SK-N-MC (cell line): Measurements from ENCODE around the gene MED13L.
A peak's percentile ranks its signal among the peaks of the same experiment; 100 is the strongest.
"Not testable (repeated sequence)": the region's sequence is repeated elsewhere in the genome, so short reads cannot be mapped to it uniquely, and the experiment has no call there.

Experiments
- DNase-seq: peaks from one replicate; pipeline ENCODE4 v3.0.0-alpha.2; 2011; ENCODE audit warnings: low read depth, low spot score
- H3K27ac ChIP-seq: fragments of 200-600 bp; sonication (generic); 2 replicates; pipeline ENCODE4 v1.5.1; 2016; ENCODE audit warnings: mixed run types
- H3K36me3 ChIP-seq: fragments of 200-600 bp; sonication (generic); 2 replicates; pipeline ENCODE4 v1.6.1; 2017; ENCODE audit warnings: antibody characterized with exemption, low read length, mixed read lengths; ENCODE audit not compliant: insufficient read depth
- H3K4me3 ChIP-seq: fragments of 200-600 bp; sonication (generic); 2 replicates; pipeline ENCODE4 v1.5.1; 2016
- H3K9ac ChIP-seq: fragments of 200-600 bp; sonication (generic); 2 replicates; pipeline ENCODE4 v1.8.0; 2017; ENCODE audit warnings: mixed run types, mixed read lengths; ENCODE audit not compliant: insufficient read length
- H3K9me3 ChIP-seq: fragments of 200-600 bp; sonication (generic); 2 replicates; pipeline ENCODE4 v1.6.1; 2017; ENCODE audit warnings: low read depth, mild to moderate bottlenecking, antibody characterized with exemption, low read length, moderate library complexity, mixed read lengths
- EZH2 ChIP-seq: fragments of 200-600 bp; sonication (generic); IDR thresholded peaks from one replicate; pipeline ENCODE4 v1.6.1; 2017; ENCODE audit warnings: antibody characterized with exemption
- FOXP2 ChIP-seq: optimal IDR thresholded peaks from 2 replicates; pipeline ENCODE3; 2011; ENCODE audit warnings: mild to moderate bottlenecking, moderate library complexity; ENCODE audit not compliant: insufficient read depth; ENCODE audit errors: extremely low read length, control extremely low read depth
- POLR2AphosphoS5 ChIP-seq: IDR thresholded peaks from 2 replicates; pipeline ENCODE4 v1.6.1; 2012; ENCODE audit warnings: mild to moderate bottlenecking, low read depth, low read length, borderline replicate concordance

MED13L gene

DNA sequence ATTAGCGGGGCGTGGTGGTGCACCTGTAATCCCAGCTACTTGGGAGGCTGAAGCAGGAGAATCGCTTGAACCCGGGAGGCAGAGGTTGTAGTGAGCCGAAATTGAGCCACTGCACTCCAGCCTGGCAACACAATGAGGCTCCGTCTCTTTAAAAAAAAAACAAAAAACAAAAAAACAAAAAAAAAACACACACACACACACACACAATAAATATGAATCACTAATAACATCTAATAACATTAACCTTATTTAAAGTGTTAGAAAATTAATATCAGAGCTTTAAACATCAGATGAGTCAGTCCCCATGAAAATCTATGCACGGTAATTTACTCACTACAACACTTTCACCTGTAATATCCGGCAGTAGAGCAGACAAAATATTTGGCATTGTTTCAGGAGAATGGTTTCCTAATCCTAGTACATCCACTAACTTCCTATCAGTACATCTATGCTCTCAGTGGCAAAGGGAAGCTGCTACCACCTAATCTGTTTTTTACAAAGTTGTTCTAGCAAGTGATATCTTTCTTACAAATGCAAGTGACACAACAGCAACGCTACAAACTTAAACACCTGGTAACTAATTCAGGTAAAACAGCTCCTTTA, 36.2 kb downstream of the MED13L start:
- Histone ChIP-seq H3K4me3 (no peak overlapping the region), H3K36me3 (no peaks in the 10 kb centered on the region), H3K9ac (no peak overlapping the region), H3K9me3 (no peaks in the 10 kb centered on the region), H3K27ac (no peak overlapping the region)
- DNase-seq: no peak
- TF ChIP-seq EZH2 (no peak), POLR2AphosphoS5 (no peak), FOXP2 (no peak)

DNA sequence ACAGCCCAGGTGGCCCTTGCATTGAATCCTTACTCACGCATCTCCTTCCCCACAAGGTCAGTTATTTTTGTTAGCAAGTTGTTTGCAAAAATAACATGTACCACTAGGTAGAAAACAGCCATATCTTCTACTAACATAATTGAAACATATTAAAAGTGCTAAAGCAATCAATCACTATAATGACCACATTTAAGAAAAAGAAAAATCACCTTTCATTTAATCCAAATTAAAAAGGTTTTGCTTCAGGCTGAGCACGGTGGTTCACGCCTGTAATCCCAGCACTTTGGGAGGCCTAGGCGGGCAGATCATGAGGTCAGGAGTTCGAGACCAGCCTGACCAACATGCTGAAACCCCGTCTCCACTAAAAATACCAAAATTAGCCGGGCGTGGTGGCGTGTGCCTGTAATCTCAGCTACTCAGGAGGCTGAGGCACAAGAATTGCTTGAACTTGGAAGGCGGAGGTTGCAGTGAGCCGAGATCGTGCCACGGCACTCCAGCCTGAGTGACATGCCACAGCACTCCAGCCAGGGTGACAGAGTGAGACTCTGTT, 38.8 kb downstream of the MED13L start:
- not testable (repeated sequence) for H3K9ac ChIP-seq, H3K9me3 ChIP-seq, H3K36me3 ChIP-seq, DNase-seq, H3K4me3 ChIP-seq
- H3K27ac ChIP-seq: peak overlapping the region; percentile 81; the same call in 1 of the 2 replicates

DNA sequence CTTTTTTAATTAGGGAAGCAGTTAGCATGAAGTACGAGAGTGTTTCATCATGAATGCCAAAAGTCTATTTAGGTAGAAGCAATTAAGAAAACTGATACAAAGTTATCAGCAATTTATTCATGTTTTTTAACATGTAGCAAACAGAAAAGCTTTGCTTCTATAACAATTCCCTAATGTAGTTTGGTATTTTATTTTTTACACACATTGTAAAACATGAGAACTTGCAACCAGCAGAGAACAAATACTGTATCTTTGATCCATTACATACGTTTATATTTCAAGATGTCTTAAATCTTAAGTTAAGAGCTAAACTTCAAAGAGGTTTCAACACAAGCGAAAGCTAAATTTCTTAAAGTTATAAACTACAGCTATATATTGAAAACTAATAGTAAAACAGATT, 39.3 kb downstream of the MED13L start:
- no peaks in the 10 kb centered on the region for H3K9me3 ChIP-seq
- DNase-seq: no peak
- TF ChIP-seq EZH2: no peak
- no peak for TF ChIP-seq POLR2AphosphoS5
- TF ChIP-seq FOXP2: no peak
- H3K4me3 ChIP-seq: no peak overlapping the region
- no peaks in the 10 kb centered on the region for H3K36me3 ChIP-seq
- H3K9ac ChIP-seq: peak overlapping the region; percentile 39
- peak overlapping the region; percentile 81 for H3K27ac ChIP-seq

DNA sequence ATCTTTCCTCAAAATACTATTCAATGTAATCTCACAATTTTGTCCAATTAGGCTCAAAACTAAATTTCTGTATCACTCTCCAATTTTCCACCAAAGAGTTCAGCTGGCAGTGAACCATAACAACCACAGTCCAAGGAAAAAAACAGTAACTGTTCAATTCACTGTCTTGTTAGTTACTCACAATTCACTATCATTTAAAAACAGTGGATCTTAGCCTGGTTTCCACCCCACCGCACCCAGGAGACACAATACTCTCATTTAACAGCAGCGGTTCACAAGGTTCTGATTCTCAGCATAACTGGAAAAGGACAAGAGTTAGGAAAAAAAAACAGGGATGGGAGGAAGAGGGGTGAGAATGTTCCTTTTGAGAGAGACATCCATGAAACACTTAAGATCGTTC, 40.5 kb downstream of the MED13L start:
- Histone ChIP-seq H3K27ac (peak overlapping the region; percentile 81), H3K36me3 (no peaks in the 10 kb centered on the region), H3K4me3 (peak overlapping the region; percentile 53), H3K9ac (peak overlapping the region; percentile 34), H3K9me3 (no peaks in the 10 kb centered on the region)
- DNase-seq: no peak
- TF ChIP-seq EZH2 (no peak), FOXP2 (no peak), POLR2AphosphoS5 (no peak)

DNA sequence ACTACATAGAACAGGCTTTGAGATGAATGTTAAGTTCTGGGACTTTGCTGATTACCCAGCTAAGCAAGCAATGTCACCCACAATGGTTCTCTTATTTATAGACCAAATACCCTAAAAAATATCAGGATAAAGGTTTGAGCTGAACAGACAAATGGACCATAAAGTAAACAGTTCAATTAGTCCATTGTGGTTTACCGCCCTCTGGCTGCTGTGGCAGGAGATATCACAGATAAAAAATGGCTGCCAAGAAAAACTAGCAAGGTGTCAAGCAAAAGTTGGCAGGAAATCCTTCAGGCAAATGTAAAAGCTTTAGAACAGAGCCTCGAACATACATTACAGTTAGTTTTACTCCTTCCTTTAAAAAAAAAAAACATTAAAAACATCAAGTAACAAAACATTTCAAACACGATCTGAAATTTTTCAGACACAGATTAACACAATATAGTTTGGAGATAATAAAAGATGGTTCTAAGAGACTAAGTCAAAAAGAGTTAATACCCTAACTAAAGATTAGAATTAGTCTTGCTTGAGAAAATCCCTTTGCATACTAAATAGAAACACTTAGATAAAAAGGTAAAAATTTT, 41.3 kb downstream of the MED13L start:
- DNase-seq: peak; percentile 22
- peak overlapping the region; percentile 81 for H3K27ac ChIP-seq
- H3K36me3 ChIP-seq: 0 out of 2 replicates have a peak, but pooled peaks cover under 1% of the 10 kb centered on the region
- H3K4me3 ChIP-seq: peak overlapping the region; percentile 53
- peak overlapping the region; percentile 34 for H3K9ac ChIP-seq
- H3K9me3 ChIP-seq: no peaks in the 10 kb centered on the region
- TF ChIP-seq POLR2AphosphoS5 (no peak), FOXP2 (no peak), EZH2 (no peak)

DNA sequence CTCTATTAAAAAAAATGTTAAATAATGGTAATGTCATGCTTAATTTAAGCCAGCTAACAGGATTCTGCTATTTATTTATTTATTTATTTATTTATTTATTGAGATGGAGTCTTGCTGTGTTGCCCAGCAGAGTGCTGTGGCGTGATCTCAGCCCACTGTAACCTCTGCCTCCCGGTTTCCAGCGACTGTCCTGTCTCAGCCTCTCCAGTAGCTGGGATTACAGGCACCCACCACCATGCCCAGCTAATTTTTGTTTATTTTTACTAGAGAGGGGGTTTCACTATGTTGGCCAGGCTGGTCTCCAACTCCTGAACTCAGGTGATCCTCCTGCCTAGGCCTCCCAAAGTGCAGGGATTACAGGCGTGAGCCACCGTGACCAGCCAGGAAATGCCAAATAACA, 43.3 kb downstream of the MED13L start:
- H3K27ac ChIP-seq, H3K9ac ChIP-seq, H3K4me3 ChIP-seq, H3K9me3 ChIP-seq, DNase-seq: not testable (repeated sequence)
- H3K36me3 ChIP-seq: peaks cover 17% of the 10 kb centered on the region; the same call in 1 of the 2 replicates

DNA sequence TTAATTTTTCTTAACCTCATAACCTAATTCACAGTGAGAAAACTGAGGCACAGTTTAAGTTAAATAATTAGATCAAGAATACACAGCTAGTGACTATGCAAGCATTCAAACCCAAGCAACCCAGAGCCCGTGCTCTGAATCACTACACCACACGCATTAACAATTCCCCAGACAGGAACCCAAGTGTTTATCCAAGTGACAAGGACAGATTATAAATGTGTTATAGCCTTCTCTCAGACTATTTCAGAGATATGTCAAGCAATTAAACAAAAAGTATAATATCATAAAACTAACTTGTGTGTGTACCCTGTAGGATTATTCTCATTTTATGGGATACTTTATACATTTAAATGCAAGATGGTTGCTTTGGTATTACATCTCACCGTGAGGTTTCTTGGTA, 43.8 kb downstream of the MED13L start:
- Histone ChIP-seq H3K9ac (no peak overlapping the region), H3K27ac (no peak overlapping the region), H3K4me3 (no peak overlapping the region), H3K36me3 (peaks cover 17% of the 10 kb centered on the region; the same call in 1 of the 2 replicates), H3K9me3 (no peaks in the 10 kb centered on the region)
- DNase-seq: no peak
- no peak for TF ChIP-seq POLR2AphosphoS5

DNA sequence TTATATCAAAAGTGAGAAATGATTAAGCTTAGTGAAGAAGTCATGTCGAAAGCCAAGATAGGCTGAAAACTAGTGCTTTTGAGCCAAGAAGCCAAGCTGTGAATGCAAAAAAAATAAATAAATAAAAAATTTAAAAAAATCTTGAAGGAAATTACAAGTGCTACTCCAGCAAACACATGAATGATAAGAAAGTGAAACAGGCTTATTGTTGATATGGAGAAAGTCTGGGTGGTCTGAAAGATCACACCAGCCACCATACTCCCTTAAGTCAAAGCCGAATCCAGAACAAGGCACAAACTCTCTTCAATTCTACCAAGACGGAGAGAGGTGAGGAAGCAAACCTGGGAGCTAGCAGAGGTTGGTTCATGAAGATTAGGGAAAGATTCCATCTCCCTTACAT, 49.7 kb downstream of the MED13L start:
- TF ChIP-seq POLR2AphosphoS5 (no peak), FOXP2 (no peak), EZH2 (no peak)
- peaks cover 17% of the 10 kb centered on the region; the same call in 1 of the 2 replicates for H3K36me3 ChIP-seq

DNA sequence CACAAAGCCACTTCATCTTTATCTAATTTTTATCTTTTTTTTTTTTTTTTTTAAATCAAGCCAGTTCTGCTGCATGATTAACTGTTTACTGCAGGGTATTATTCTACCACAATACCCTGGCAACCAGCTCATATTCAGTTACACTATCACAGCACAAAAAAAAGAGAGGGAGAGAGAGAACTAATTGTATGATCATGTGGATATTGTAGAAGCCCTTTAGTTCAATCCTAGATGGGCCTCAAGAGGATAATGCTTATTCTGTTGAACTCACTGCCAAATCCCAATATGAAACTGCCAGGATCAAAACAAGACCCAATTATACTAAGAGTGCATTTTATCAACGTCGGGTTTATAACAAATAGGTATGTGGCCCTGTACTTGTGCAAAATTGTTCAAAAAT, 51.5 kb downstream of the MED13L start:
- no peak for TF ChIP-seq FOXP2
- no peak for TF ChIP-seq POLR2AphosphoS5
- TF ChIP-seq EZH2: no peak
- H3K4me3 ChIP-seq: no peak overlapping the region
- peaks cover 14% of the 10 kb centered on the region; the same call in 1 of the 2 replicates for H3K36me3 ChIP-seq
- H3K27ac ChIP-seq: no peak overlapping the region
- H3K9me3 ChIP-seq: no peaks in the 10 kb centered on the region
- DNase-seq: no peak
- H3K9ac ChIP-seq: no peak overlapping the region

More for the DNA sequence above, 49.7 kb downstream of the MED13L start:
- Histone ChIP-seq H3K4me3 (no peak overlapping the region), H3K27ac (no peak overlapping the region), H3K9me3 (no peaks in the 10 kb centered on the region), H3K9ac (no peak overlapping the region)
- no peak for DNase-seq
